Measurements from ENCODE around the gene TMEM242. TPM values are rescaled to one million over a fixed set of nuclear protein-coding genes. Genes with fewer than 3 reads are reported as not detected.
A peak's percentile ranks its signal among the peaks of the same experiment; 100 is the strongest.

Gene TMEM242
- total and polyA plus RNA-seq, 2 experiments from 2014 or later = 6.4 to 14.5 TPM

DNA sequence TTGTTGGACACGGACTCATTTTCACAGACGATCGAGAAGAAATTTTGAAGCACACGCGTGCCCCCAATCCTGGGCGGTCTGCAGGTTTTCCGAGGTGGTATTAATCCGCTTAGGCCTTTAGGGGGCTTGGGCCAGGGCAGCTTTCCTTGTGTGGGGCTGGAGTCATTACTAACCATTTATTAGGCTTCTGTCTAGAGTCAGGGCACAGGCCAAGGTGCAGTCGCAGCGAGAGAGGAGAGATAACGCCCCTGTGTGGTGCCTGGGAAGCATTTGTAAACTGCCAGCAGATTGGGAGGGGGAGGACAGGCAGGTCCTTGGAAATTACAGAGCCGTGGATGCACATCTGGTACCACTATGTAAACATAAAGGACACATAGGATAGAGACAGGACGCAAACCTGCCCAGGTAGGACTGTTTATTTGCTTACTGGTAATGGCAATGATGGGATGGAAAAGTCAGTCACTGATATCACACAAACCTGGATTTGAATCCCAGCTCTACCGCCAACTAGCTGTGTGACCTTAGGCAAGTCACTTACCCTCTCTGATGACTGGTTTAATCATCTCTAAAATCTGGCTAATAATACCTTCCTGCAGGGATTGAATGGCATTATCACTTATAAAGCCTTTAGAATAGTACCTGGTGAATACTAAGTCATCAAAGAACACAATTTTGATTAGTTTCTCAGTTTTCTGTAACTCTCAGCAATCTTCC, 76.4 kb downstream of the TMEM242 start:
- no peaks in the 10 kb centered on the region for H3K9me3 ChIP-seq (ENCODE audit: low read depth)
- in situ Hi-C loops (cut with MboI) = no loop called here
- H3K27me3 ChIP-seq (replicated peaks; ENCODE audit: insufficient read depth) = no peaks in the 10 kb centered on the region
- H2AFZ ChIP-seq = peak overlapping the region; percentile 54; the same call in 1 of the 2 replicates
- H3K4me2 ChIP-seq (ENCODE audit: unreplicated experiment) = no peak overlapping the region
- H3K79me2 ChIP-seq (ENCODE audit: insufficient read depth) = no peaks in the 10 kb centered on the region
- no peak for DNase-seq
- no peak for TF ChIP-seq EZH2 (IDR thresholded peaks at IDR 0.05; ENCODE audit: insufficient read depth, poor library complexity, severe bottlenecking)
- TF ChIP-seq EZH2phosphoT487 (IDR thresholded peaks at IDR 0.05; ENCODE audit: insufficient read depth, low read depth) = no peak
- peaks cover 14% of the 10 kb centered on the region for H3F3A ChIP-seq (ENCODE audit: insufficient read depth)
- H3K9ac ChIP-seq = no peak overlapping the region
- H3K9me2 ChIP-seq (ENCODE audit: insufficient read depth) = no peaks in the 10 kb centered on the region
- H4K20me1 ChIP-seq (ENCODE audit: insufficient read depth) = no peaks in the 10 kb centered on the region
- H3K4me3 ChIP-seq = no peak overlapping the region
- 85 to 86% methylated on average over 14 of the region's 14 CpGs for WGBS, 2 experiments (ENCODE audit: low coverage in 1 of 2, low lambda C conversion rate in 2 of 2, missing lambda C conversion rate in 2 of 2)
- no peak overlapping the region for H3K27ac ChIP-seq
- peaks cover 22% of the 10 kb centered on the region for H3K4me1 ChIP-seq (ENCODE audit: insufficient read depth)
- H3K36me3 ChIP-seq (ENCODE audit: low read depth) = no peaks in the 10 kb centered on the region

DNA sequence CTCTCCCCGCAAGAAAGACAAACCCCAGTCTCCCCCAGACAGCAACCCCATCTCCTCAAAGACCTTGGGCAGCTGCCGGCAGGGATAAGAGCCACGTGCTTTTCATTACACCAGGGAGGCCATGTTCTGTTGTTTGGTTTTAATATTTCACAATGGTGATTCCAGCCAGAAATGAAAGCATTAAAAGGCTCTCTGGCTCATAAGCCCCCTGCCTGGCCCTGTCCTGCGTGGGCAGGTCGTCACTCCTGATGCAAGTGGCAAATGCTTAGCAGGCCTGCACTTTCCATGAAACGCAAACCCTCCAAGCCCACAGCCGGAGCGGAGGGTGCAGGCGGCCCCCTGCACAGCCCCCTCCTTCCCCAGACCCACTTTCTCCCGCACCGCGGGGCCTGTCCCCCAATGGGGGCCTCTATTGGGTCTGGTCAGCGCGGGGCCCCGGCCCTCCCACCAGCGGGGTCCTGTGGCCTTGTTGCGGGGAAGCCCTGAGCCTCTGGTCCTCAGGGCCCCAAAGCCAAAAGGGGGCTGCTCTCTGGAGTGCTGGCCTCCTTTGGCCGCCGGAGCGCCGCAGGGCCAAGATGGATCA, 77.2 kb downstream of the TMEM242 start:
- WGBS, 2 experiments (ENCODE audit: low coverage in 1 of 2, low lambda C conversion rate in 2 of 2, missing lambda C conversion rate in 2 of 2) = 55 to 62% methylated on average over 16 to 21 of the region's 21 CpGs
- H3K27ac ChIP-seq = no peak overlapping the region
- peak overlapping the region; percentile 27 for H3K4me2 ChIP-seq (ENCODE audit: unreplicated experiment)
- DNase-seq = peak; percentile 70
- H3F3A ChIP-seq (ENCODE audit: insufficient read depth) = peaks cover 20% of the 10 kb centered on the region
- no peaks in the 10 kb centered on the region for H3K9me2 ChIP-seq (ENCODE audit: insufficient read depth)
- no peaks in the 10 kb centered on the region for H3K36me3 ChIP-seq (ENCODE audit: low read depth)
- H3K9ac ChIP-seq = peak overlapping the region; percentile 27; the same call in 1 of the 2 replicates
- peaks cover 22% of the 10 kb centered on the region for H3K4me1 ChIP-seq (ENCODE audit: insufficient read depth)
- H4K20me1 ChIP-seq (ENCODE audit: insufficient read depth) = no peaks in the 10 kb centered on the region
- TF ChIP-seq EZH2phosphoT487 (IDR thresholded peaks at IDR 0.05; ENCODE audit: insufficient read depth, low read depth) (no peak), EZH2 (IDR thresholded peaks at IDR 0.05; ENCODE audit: insufficient read depth, poor library complexity, severe bottlenecking) (no peak)
- peak overlapping the region; percentile 54 for H2AFZ ChIP-seq
- H3K9me3 ChIP-seq (ENCODE audit: low read depth) = no peaks in the 10 kb centered on the region
- no peak overlapping the region for H3K4me3 ChIP-seq
- H3K27me3 ChIP-seq (replicated peaks; ENCODE audit: insufficient read depth) = no peaks in the 10 kb centered on the region
- H3K79me2 ChIP-seq (ENCODE audit: insufficient read depth) = no peaks in the 10 kb centered on the region
- in situ Hi-C loops (cut with MboI) = no loop called here

DNA sequence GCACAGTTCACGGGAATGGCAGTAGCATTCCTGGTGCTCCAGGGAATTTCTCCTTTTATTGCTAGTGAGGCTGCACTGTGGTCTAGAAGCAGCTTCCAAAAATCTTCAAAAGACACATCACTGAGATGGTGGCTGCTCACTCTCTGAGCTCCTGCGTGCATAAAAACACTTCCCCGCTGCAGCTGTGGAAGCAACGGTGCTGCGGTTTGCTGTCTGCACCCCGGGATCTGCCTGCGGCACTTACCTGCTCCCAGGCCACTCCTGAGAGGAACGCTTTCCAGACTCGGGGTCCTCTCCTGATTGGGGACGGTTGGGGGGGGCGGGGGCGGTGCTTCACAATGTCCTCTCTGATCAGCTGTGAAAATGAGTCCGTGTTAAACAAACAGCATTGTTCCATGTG, 77.9 kb downstream of the TMEM242 start:
- Histone ChIP-seq H3K9me3 (ENCODE audit: low read depth) (no peaks in the 10 kb centered on the region), H3K27me3 (replicated peaks; ENCODE audit: insufficient read depth) (no peaks in the 10 kb centered on the region), H4K20me1 (ENCODE audit: insufficient read depth) (no peaks in the 10 kb centered on the region), H3K4me3 (no peak overlapping the region), H3K36me3 (ENCODE audit: low read depth) (no peaks in the 10 kb centered on the region), H3K27ac (no peak overlapping the region), H3F3A (ENCODE audit: insufficient read depth) (peaks cover 24% of the 10 kb centered on the region), H3K9me2 (ENCODE audit: insufficient read depth) (no peaks in the 10 kb centered on the region), H3K4me2 (ENCODE audit: unreplicated experiment) (peak overlapping the region; percentile 27), H3K79me2 (ENCODE audit: insufficient read depth) (no peaks in the 10 kb centered on the region), H2AFZ (peak overlapping the region; percentile 54), H3K4me1 (ENCODE audit: insufficient read depth) (peaks cover 23% of the 10 kb centered on the region), H3K9ac (peak overlapping the region; percentile 27; the same call in 1 of the 2 replicates)
- peak; percentile 32 for DNase-seq
- in situ Hi-C loops (cut with MboI) = no loop called here
- 30 to 36% methylated on average over 13 of the region's 13 CpGs for WGBS, 2 experiments (ENCODE audit: low coverage in 1 of 2, low lambda C conversion rate in 2 of 2, missing lambda C conversion rate in 2 of 2)
- TF ChIP-seq EZH2 (IDR thresholded peaks at IDR 0.05; ENCODE audit: insufficient read depth, poor library complexity, severe bottlenecking) (no peak), EZH2phosphoT487 (IDR thresholded peaks at IDR 0.05; ENCODE audit: insufficient read depth, low read depth) (no peak)

DNA sequence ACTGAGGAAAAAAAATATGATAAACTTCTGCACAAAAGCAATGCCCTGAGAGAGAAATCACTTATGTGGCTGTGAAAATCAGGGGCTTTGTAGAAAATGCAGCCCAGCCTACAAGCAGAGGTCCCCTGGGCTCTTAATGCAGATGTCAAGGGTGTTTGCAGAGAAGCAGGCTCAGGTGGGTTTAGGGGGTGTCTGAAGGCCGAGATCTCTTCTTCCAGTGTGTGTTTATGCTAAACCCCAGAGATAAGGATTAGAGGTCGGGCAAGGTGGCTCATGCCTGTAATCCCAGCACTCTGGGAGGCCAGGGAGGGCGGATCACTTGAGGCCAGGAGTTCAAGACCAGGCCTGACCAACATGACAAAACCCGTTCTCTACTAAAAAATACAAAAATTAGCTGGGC, 78.5 kb downstream of the TMEM242 start:
- peak overlapping the region; percentile 47 for H3K9ac ChIP-seq
- peak overlapping the region; percentile 27 for H3K4me2 ChIP-seq (ENCODE audit: unreplicated experiment)
- no peak for TF ChIP-seq EZH2phosphoT487 (IDR thresholded peaks at IDR 0.05; ENCODE audit: insufficient read depth, low read depth)
- TF ChIP-seq EZH2 (IDR thresholded peaks at IDR 0.05; ENCODE audit: insufficient read depth, poor library complexity, severe bottlenecking) = no peak
- H3K79me2 ChIP-seq (ENCODE audit: insufficient read depth) = no peaks in the 10 kb centered on the region
- H3K27ac ChIP-seq = peak overlapping the region; percentile 63
- H3K9me3 ChIP-seq (ENCODE audit: low read depth) = no peaks in the 10 kb centered on the region
- WGBS, 2 experiments (ENCODE audit: low coverage in 1 of 2, low lambda C conversion rate in 2 of 2, missing lambda C conversion rate in 2 of 2) = 67% methylated on average over 4 of the region's 4 CpGs
- no peaks in the 10 kb centered on the region for H4K20me1 ChIP-seq (ENCODE audit: insufficient read depth)
- H3K4me3 ChIP-seq = peak overlapping the region; percentile 3; the same call in 1 of the 2 replicates
- H2AFZ ChIP-seq = no peak overlapping the region
- H3K27me3 ChIP-seq (replicated peaks; ENCODE audit: insufficient read depth) = no peaks in the 10 kb centered on the region
- no peak for DNase-seq
- H3F3A ChIP-seq (ENCODE audit: insufficient read depth) = peaks cover 30% of the 10 kb centered on the region
- H3K4me1 ChIP-seq (ENCODE audit: insufficient read depth) = peaks cover 29% of the 10 kb centered on the region
- H3K9me2 ChIP-seq (ENCODE audit: insufficient read depth) = no peaks in the 10 kb centered on the region
- H3K36me3 ChIP-seq (ENCODE audit: low read depth) = no peaks in the 10 kb centered on the region
- in situ Hi-C loops (cut with MboI) = no loop called here
